K562 (cell line): ENCODE data around the gene PLA2G4F. TPM values are rescaled to one million over a fixed set of nuclear protein-coding genes. Genes with fewer than 3 reads are reported as not detected.

Source experiments
- ATAC-seq: fragments of 200-7000 bp; cut with Tn5 transposase; 3 replicates; pipeline ENCODE4 v1.9.1; 2020; ENCODE audit warnings: moderate library complexity
- BruUV-seq: library from RNA; stranded (reverse); fragments of 400-500 nt; replicated peaks from 2 replicates; lab custom pipeline; 2021; lab: Mats Ljungman, UMichigan
- CTCF ChIA-PET: fragments of 300-600 bp; formaldehyde crosslinking; extraction: SDS; loops from one replicate; lab custom pipeline; 2021; ENCODE audit warnings: low intra/inter-chr PET ratio; lab: Yijun Ruan, JAX
- POLR2A ChIA-PET: fragments of 300-600, 350-650 bp; sonication (Branson Sonifier 250); formaldehyde crosslinking; extraction: SDS; loops from one replicate; lab custom pipeline; 2021; ENCODE audit warnings: antibody characterized with exemption, inconsistent platforms; lab: Yijun Ruan, JAX
- DNase-seq, 4 experiments: peaks; one replicate each; pipeline versions ENCODE4 v3.0.0 to v3.0.0-alpha.2; 2011 to 2018; ENCODE audit warnings: low spot score in 3 of 4, mixed read lengths in 3 of 4; ENCODE audit errors: extremely low read depth in 1 of 4
- FAIRE-seq: peaks from 2 replicates; lab custom pipeline; 2011; peaks lifted over from hg19 to GRCh38; lab: Jason Lieb, UNC
- H2AFZ ChIP-seq: 2 replicates; pipeline ENCODE4 v1.6.0; 2011; ENCODE audit warnings: low read depth, low read length, control low read depth, inconsistent platforms
- H3K27ac ChIP-seq: fragments of 200-600 bp; 3 replicates; pipeline ENCODE4 v1.8.0; 2011; ENCODE audit warnings: low read depth, mild to moderate bottlenecking, control low read depth, inconsistent platforms, low read length, moderate library complexity, mixed read lengths; ENCODE audit errors: extremely low read depth
- H3K27me3 ChIP-seq, 2 experiments: fragments of 300-600 bp in 1 of 2; 2 replicates in 1 of 2; 3 replicates in 1 of 2; pipeline versions ENCODE4 v1.6.0 to v1.8.0; 2011; ENCODE audit warnings: inconsistent platforms in 2 of 2, low read length in 2 of 2, mild to moderate bottlenecking in 1 of 2, mixed read lengths in 1 of 2, moderate library complexity in 1 of 2; ENCODE audit not compliant: control insufficient read depth in 2 of 2, insufficient read depth in 2 of 2
- H3K36me3 ChIP-seq: fragments of 300-600 bp; 3 replicates; pipeline ENCODE4 v1.8.0; 2011; ENCODE audit warnings: mild to moderate bottlenecking, low read length, inconsistent platforms; ENCODE audit not compliant: control insufficient read depth, insufficient read depth
- H3K4me1 ChIP-seq, 2 experiments: fragments of 200-600 bp in 1 of 2; replicated peaks in 1 of 2; 2 replicates in 1 of 2; 3 replicates in 1 of 2; pipeline versions ENCODE4 v1.5.1 to v1.8.0; 2011; ENCODE audit warnings: inconsistent platforms in 2 of 2, low read length in 2 of 2, mild to moderate bottlenecking in 1 of 2, mixed read lengths in 1 of 2, moderate library complexity in 1 of 2; ENCODE audit not compliant: control insufficient read depth in 2 of 2, insufficient read depth in 2 of 2
- H3K4me2 ChIP-seq: 2 replicates; pipeline ENCODE4 v1.6.1; 2011; ENCODE audit warnings: low read length, control low read depth, inconsistent platforms, mixed read lengths; ENCODE audit not compliant: insufficient read depth
- H3K4me3 ChIP-seq: fragments of 200-600 bp; sonication (generic), shearing (Covaris generic); 2 replicates; pipeline ENCODE4 v1.5.1; 2016; ENCODE audit warnings: control low read depth, inconsistent platforms
- H3K79me2 ChIP-seq: fragments of 200-600 bp; 3 replicates; pipeline ENCODE4 v1.8.0; 2011; ENCODE audit warnings: low read length, inconsistent platforms; ENCODE audit not compliant: control insufficient read depth, insufficient read depth
- H3K9ac ChIP-seq, 2 experiments: 2 replicates each; pipeline versions ENCODE4 v1.6.0 to v1.6.1; 2011; ENCODE audit warnings: low read depth in 2 of 2, low read length in 2 of 2, control low read depth in 1 of 2, inconsistent platforms in 1 of 2, mild to moderate bottlenecking in 1 of 2, mixed read lengths in 1 of 2; ENCODE audit not compliant: insufficient read depth in 1 of 2
- H3K9me1 ChIP-seq: one replicate; pipeline ENCODE4 v1.6.0; 2011; ENCODE audit warnings: inconsistent platforms, mild to moderate bottlenecking, low read length, moderate library complexity; ENCODE audit not compliant: control insufficient read depth, insufficient read depth
- H3K9me3 ChIP-seq: replicated peaks from 2 replicates; pipeline ENCODE4 v1.5.1; 2011; ENCODE audit warnings: low read depth, low read length, inconsistent platforms; ENCODE audit not compliant: control insufficient read depth, insufficient read depth
- H4K20me1 ChIP-seq: replicated peaks from 2 replicates; pipeline ENCODE4 v1.6.1; 2011; ENCODE audit warnings: low read length, inconsistent platforms, mixed read lengths; ENCODE audit not compliant: control insufficient read depth, insufficient read depth
- ATF1 ChIP-seq, 2 experiments: fragments of 450-650 bp in 1 of 2; IDR thresholded peaks; 2 replicates each; pipeline ENCODE4 v1.6.1; 2016; ENCODE audit warnings: missing compliant biosample characterization in 1 of 2, missing genetic modification characterization in 1 of 2
- CHAMP1 ChIP-seq: fragments of 450-650 bp; IDR thresholded peaks from 2 replicates; pipeline ENCODE4 v1.6.1; 2016; ENCODE audit warnings: mild to moderate bottlenecking
- COPS2 ChIP-seq: fragments of 450-650 bp; conservative IDR thresholded peaks from 2 replicates; pipeline ENCODE4 v1.6.1; 2016; ENCODE audit warnings: mild to moderate bottlenecking, moderate library complexity
- CREM ChIP-seq: IDR thresholded peaks from 2 replicates; pipeline ENCODE4 v1.6.1; 2014; ENCODE audit warnings: antibody characterized with exemption, low read depth
- FOXO4 ChIP-seq: fragments of 450-650 bp; formaldehyde crosslinking; IDR thresholded peaks from 2 replicates; pipeline ENCODE4 v1.4.0; 2020; ENCODE audit warnings: mild to moderate bottlenecking, moderate library complexity
- MITF ChIP-seq: IDR thresholded peaks from 2 replicates; pipeline ENCODE4 v1.6.1; 2014; ENCODE audit warnings: antibody characterized with exemption
- NCOA4 ChIP-seq: fragments of 450-650 bp; IDR thresholded peaks from 2 replicates; pipeline ENCODE4 v1.6.1; 2018; ENCODE audit warnings: mild to moderate bottlenecking; ENCODE audit not compliant: partially characterized antibody
- NONO ChIP-seq, 2 experiments: fragments of 200-400 bp in 1 of 2; fragments of 450-650 bp in 1 of 2; formaldehyde crosslinking in 1 of 2; IDR thresholded peaks; 2 replicates each; pipeline ENCODE4 v1.6.1; 2017; ENCODE audit warnings: low read depth in 2 of 2, mild to moderate bottlenecking in 2 of 2, moderate library complexity in 2 of 2, low read length in 1 of 2
- SIX5 ChIP-seq, 2 experiments: IDR thresholded peaks; 2 replicates each; pipeline ENCODE4 v1.6.1; 2011; ENCODE audit warnings: low read length in 2 of 2, borderline replicate concordance in 1 of 2, low read depth in 1 of 2, mild to moderate bottlenecking in 1 of 2, moderate library complexity in 1 of 2; ENCODE audit not compliant: insufficient read depth in 1 of 2
- SP1 ChIP-seq: sonication (generic); formaldehyde crosslinking; IDR thresholded peaks from 2 replicates; pipeline ENCODE4 v1.8.1; 2022; ENCODE audit warnings: mild to moderate bottlenecking, missing genetic modification reagents
- ZC3H4 ChIP-seq: sonication (generic); formaldehyde crosslinking; IDR thresholded peaks from 2 replicates; pipeline ENCODE4 v1.9.0; 2021; ENCODE audit warnings: missing genetic modification reagents, borderline replicate concordance
- WGBS: fragments of 100-300 bp; shearing (Covaris generic); methylation state at CpG from one replicate; pipeline ENCODE4 v1.1.6; 2016; ENCODE audit warnings: low coverage, mixed read lengths; ENCODE audit not compliant: insufficient coverage; ENCODE audit errors: missing lambda C conversion rate; 5-methylcytosine and 5-hydroxymethylcytosine counted together
- in situ Hi-C: fragments of 300-500 bp; cut with MboI; formaldehyde crosslinking; loops from 4 replicates; pipeline ENCODE4 v1.15.0; 2018; ENCODE audit warnings: inconsistent platforms, mixed read lengths
- intact Hi-C: fragments of 100-400 bp; cut with micrococcal nuclease; formaldehyde crosslinking; loops from 2 replicates; pipeline ENCODE4 v1.14.2; 2022
- polyA plus RNA-seq, 8 experiments: library from polyadenylated mRNA; depleted of rRNA in 4 of 8; stranded (reverse) in 5 of 8; unstranded in 3 of 8; fragments of >200 nt; fragmentation: Nextera tagmentation in 2 of 8; fragmentation: Illumina TruSeq in 1 of 8; extraction: Ambion mirVana in 2 of 8; extraction: Trizol in 1 of 8; gene quantifications; 2 replicates each; pipeline versions ENCODE4 v1.2.1 to v1.2.3, GENCODE V29; 2011 to 2014; ENCODE audit warnings: inconsistent platforms in 1 of 8, missing spikeins in 1 of 8
- total RNA-seq, 7 experiments: library from RNA; depleted of rRNA in 6 of 7; stranded (reverse); fragments of >200 nt in 6 of 7; fragmentation: Illumina TruSeq in 2 of 7; extraction: Trizol in 2 of 7; gene quantifications; 2 replicates each; pipeline versions ENCODE4 v1.2.1 to v1.2.3, GENCODE V29; 2011 to 2021; ENCODE audit warnings: low replicate concordance in 1 of 7

Gene PLA2G4F
- total and polyA plus RNA-seq, 9 of the 15 experiments (the other 6 are each of a cell fraction or from before 2014, with no cell fraction given), result 0.02 TPM; not detected in 8

GRCh38 chr15:42160136-42160535 lies 3.7 kb upstream of the PLA2G4F start:
- H3K27ac ChIP-seq, result no peak overlapping the region
- intact Hi-C loops, result no loop called here
- no peak for DNase-seq
- TF ChIP-seq NCOA4 (no peak), COPS2 (no peak), CREM (no peak), NONO (IDR thresholded peaks at IDR 0.05; ENCODE audit: low read depth in 2 of 2, low read length in 1 of 2) (no peak), SIX5 (IDR thresholded peaks at IDR 0.05; ENCODE audit: borderline replicate concordance in 1 of 2, insufficient read depth in 1 of 2, low read depth in 1 of 2, low read length in 2 of 2) (no peak), SP1 (no peak), MITF (no peak), CHAMP1 (no peak), ATF1 (CRISPR knock-in tag; IDR thresholded peaks at IDR 0.05) (no peak), ATF1 (tag; IDR thresholded peaks at IDR 0.05) (no peak), ZC3H4 (no peak), FOXO4 (no peak)
- TF ChIP-seq, all 486 proteins: peak for 0
- Histone ChIP-seq H3K79me2 (no peaks in the 10 kb centered on the region), H3K9me1 (peaks cover 5% of the 10 kb centered on the region), H3K9ac (no peak overlapping the region), H3K27me3 (peaks cover 0 to 4% of the 10 kb centered on the region in 2 experiments; a peak in 1 of 5 replicates), H3K9me3 (no peaks in the 10 kb centered on the region), H3K4me3 (no peak overlapping the region), H3K4me2 (no peak overlapping the region), H4K20me1 (no peaks in the 10 kb centered on the region), H3K36me3 (peaks cover 64% of the 10 kb centered on the region), H2AFZ (no peak overlapping the region), H3K4me1 (peaks cover 17 to 22% of the 10 kb centered on the region in 2 experiments; a peak in 4 of 5 replicates)
- BruUV-seq, result no TSS peak
- no peak for FAIRE-seq
- POLR2A ChIA-PET, result interaction anchor here (0.5 kb wide), 1 partner anchor 113 kb away, joined by 3 read pairs; the partner anchor contains the start of genes GANC and TMEM87A
- WGBS, result 83% methylated on average over 7 of the region's 7 CpGs
- in situ Hi-C loops, result no loop called here
- no peak for ATAC-seq
- CTCF ChIA-PET, result no interaction called here
